Ishikawa (cell line): ENCODE data around the gene CEP128.

Source experiments
- CEBPB ChIP-seq: IDR thresholded peaks from 2 replicates; pipeline ENCODE4 v1.6.1; 2012
- CREB1 ChIP-seq: IDR thresholded peaks from 2 replicates; pipeline ENCODE4 v1.6.1; 2012; ENCODE audit warnings: low read depth
- EGR1 ChIP-seq: IDR thresholded peaks from 2 replicates; pipeline ENCODE4 v1.6.1; 2012
- EP300 ChIP-seq: IDR thresholded peaks from 2 replicates; pipeline ENCODE4 v1.6.1; 2012; ENCODE audit warnings: borderline replicate concordance
- FOXM1 ChIP-seq: IDR thresholded peaks from 2 replicates; pipeline ENCODE4 v1.6.1; 2012; ENCODE audit warnings: low read depth, borderline replicate concordance
- MAX ChIP-seq: IDR thresholded peaks from 2 replicates; pipeline ENCODE4 v1.6.1; 2012
- NFIC ChIP-seq: IDR thresholded peaks from 2 replicates; pipeline ENCODE4 v1.6.1; 2012
- RAD21 ChIP-seq: IDR thresholded peaks from 2 replicates; pipeline ENCODE4 v1.6.1; 2012; ENCODE audit warnings: low read depth
- REST ChIP-seq: IDR thresholded peaks from 2 replicates; pipeline ENCODE4 v1.6.1; 2012; ENCODE audit warnings: low read depth, mild to moderate bottlenecking
- TAF1 ChIP-seq: IDR thresholded peaks from 2 replicates; pipeline ENCODE4 v1.6.1; 2012; ENCODE audit warnings: low read depth, mild to moderate bottlenecking
- TCF12 ChIP-seq: IDR thresholded peaks from 2 replicates; pipeline ENCODE4 v1.6.1; 2012; ENCODE audit warnings: low read depth
- TEAD4 ChIP-seq: IDR thresholded peaks from 2 replicates; pipeline ENCODE4 v1.6.1; 2012
- USF1 ChIP-seq: IDR thresholded peaks from 2 replicates; pipeline ENCODE4 v1.6.1; 2012
- YY1 ChIP-seq: IDR thresholded peaks from 2 replicates; pipeline ENCODE4 v1.6.1; 2012; ENCODE audit warnings: low read depth
- ZBTB7A ChIP-seq: IDR thresholded peaks from 2 replicates; pipeline ENCODE4 v1.6.1; 2012; ENCODE audit warnings: low read depth

CEP128 gene

GRCh38 chr14:80764921-80765507 is 176.5 kb downstream of the CEP128 start:
- TF ChIP-seq CREB1 (no peak), TEAD4 (no peak), TAF1 (no peak), MAX (no peak), EP300 (no peak), YY1 (no peak), NFIC (no peak), EGR1 (no peak), TCF12 (no peak), ZBTB7A (no peak), RAD21 (no peak), REST (no peak), CEBPB (no peak), FOXM1 (no peak), USF1 (no peak)

GRCh38 chr14:80764496-80764895 is 177.0 kb downstream of the CEP128 start:
- TF ChIP-seq RAD21 (no peak), TCF12 (no peak), USF1 (no peak), CEBPB (no peak), TEAD4 (no peak), EGR1 (no peak), CREB1 (no peak), NFIC (no peak), REST (no peak), YY1 (no peak), MAX (no peak), EP300 (no peak), FOXM1 (no peak), ZBTB7A (no peak), TAF1 (no peak)

GRCh38 chr14:80762641-80763228 is 178.8 kb downstream of the CEP128 start:
- TF ChIP-seq NFIC (no peak), TCF12 (no peak), REST (no peak), FOXM1 (no peak), EGR1 (no peak), EP300 (no peak), RAD21 (no peak), YY1 (no peak), MAX (no peak), TAF1 (no peak)

GRCh38 chr14:80754696-80755095 is 186.8 kb downstream of the CEP128 start:
- TF ChIP-seq CEBPB (no peak), MAX (no peak), NFIC (no peak), FOXM1 (no peak), EGR1 (no peak), YY1 (no peak), CREB1 (no peak), USF1 (no peak), RAD21 (no peak), TAF1 (no peak), ZBTB7A (no peak), EP300 (no peak), TCF12 (no peak)
